Inflammatory macrophage treated with lipopolysaccharide for 1 hour (primary cell): Measurements from ENCODE around the gene JAGN1.
"Not testable (repeated sequence)": the region's sequence is repeated elsewhere in the genome, so short reads cannot be mapped to it uniquely, and the experiment has no call there.

Experiments used
- DNase-seq, 2 donors: peaks; one replicate each; pipeline ENCODE4 v3.0.0-alpha.2; 2020 to 2022

Gene JAGN1

DNA sequence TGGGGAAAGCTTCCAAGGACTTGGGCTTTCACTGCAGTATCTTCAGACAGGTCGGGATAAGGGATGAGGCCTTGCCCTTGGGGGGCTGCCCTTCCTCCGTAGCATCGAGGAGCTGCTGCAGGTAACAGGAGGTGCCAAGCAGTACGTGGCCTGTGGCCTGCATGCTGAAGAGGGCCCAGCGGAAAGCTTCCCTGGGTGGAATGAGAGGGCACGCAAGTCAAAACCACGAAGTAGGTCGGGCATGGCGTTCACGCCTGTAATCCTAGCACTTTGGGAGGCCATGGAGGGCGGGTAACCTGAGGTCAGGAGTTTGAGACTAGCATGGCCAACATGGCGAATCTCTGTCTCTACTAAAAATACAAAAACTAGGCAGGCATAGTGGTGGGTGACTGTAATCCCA, 23.3 kb upstream of the JAGN1 start:
- no peak for DNase-seq

DNA sequence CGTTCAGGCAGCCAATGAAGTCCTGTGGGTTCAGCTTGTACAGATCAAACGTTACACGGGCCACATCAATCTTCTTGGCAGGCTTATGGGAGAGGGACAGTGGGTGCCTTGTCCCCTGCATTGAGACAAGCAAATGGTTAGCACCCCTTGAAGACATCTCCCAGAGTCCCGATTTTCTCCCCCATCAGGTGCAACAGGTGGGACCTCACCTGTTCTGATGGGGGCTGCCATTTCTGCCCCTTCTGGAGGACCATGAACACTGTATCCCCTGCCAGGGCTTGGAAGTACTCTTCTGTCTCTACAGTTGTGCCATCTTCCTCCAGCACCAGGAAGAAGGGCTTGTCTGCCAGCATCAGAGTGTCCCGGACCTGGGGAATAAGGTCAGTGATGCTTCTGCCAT, 20.5 kb upstream of the JAGN1 start:
- no peak for DNase-seq

DNA sequence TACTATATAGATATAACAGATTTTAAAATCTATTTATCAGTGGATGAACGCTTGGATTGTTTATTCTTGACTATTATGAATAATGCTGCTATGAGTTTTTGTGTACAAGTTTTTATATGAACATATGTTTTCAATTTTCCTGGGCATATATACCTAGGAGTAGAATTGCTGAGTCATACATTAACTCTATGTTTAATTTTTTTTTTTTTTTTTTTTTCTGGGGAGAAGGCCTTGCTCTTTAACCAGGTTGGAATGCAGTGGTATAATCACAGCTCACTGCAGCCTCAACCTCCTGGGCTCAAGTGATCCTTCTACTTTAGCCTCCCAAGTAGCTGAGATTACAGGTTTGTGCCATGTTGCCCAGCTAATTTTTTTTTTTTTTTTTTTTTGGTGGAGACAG, 19.4 kb upstream of the JAGN1 start:
- no peak for DNase-seq

DNA sequence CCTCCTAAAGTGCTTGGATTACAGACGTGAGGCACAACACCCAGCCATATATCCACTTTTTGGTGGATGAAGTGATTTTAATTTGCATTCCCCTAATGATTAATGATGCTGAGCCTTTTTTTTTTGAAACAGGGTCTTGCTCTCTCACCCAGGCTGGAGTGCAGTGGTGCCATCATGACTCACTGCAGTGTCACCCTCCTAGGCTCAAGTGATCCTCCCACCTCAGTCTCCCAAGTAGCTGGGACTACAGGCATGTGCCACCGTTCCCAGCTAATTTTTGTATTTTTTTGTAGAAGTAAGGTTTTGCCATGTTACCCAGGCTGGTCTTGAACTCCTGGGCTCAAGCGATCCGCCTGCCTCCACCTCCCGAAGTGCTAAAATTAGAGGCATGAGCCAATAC, 18.3 kb upstream of the JAGN1 start:
- not testable (repeated sequence) for DNase-seq

DNA sequence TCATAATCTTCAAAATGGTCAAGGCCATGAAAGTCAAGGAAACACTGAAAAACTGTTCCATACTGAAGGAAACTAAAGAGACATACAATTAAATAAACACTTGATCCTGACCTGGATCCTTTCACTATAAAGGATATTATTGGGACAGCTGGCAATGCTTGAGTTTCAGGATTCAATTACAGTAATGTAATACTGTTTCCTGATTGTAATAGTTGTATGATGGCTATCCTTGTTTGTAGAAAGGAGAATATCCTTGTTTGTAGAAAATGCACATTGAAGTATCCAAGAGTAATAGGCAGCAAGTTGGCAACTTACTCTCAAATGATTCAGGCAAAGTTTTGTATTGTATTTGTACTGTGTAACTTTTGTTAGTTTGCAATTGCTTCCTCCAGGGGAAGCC, 15.0 kb upstream of the JAGN1 start:
- DNase-seq, result no peak

DNA sequence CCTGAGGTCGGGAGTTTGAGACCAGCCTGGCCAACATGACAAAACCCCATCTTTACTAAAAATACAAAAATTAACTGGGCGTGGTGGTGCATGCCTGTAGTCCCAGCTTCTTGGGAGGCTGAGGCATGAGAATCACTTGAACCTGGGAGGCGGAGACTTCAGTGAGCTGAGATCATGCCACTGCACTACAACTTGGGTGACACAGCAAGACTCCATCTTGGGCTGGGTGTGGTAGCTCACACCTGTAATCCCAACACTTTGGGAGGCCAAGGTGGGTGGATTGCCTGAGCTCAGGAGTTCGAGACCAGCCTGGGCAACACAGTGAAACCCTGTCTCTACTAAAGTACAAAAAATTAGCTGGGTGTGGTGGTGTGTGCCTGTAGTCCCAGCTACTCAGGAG, 14.2 kb upstream of the JAGN1 start:
- not testable (repeated sequence) for DNase-seq

DNA sequence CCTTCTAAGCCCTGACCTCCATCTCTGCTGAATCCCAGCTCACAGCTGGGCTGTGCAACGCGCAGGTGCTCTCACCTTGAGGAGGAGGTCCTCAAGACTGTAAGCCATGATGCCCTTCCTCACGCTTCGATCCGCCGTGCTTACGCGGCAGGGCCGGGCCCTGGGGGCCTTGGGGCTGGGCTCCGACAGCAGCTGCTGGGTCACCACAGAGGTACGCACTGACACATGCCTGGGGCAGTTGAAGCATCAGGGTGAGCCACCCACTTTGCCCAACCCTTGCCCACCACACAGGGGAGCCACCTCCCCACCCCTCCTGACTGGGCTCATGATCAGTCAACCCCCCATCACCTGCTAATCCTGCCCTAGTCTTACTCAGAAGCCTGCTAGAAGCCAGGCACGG, 13.4 kb upstream of the JAGN1 start:
- no peak for DNase-seq

DNA sequence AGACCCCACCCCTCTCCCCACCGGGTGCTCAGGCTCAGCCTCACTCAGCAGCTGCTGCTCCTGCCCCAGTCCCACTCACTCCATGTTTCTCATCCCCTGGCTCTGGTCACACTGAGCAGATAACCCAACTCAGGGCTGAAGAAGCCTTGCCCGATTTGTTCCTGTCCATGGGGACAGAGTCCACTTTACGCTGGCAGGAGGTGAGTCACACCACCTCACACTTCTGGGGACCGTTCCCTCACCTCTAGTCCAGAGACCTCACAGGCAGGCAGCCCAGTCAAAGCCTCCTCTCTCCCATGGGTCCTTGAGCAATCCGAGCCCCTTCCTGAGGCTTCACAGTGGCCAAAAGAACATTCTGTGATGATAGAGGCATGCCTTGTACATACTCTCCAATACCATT, 11.7 kb upstream of the JAGN1 start:
- DNase-seq, result no peak

DNA sequence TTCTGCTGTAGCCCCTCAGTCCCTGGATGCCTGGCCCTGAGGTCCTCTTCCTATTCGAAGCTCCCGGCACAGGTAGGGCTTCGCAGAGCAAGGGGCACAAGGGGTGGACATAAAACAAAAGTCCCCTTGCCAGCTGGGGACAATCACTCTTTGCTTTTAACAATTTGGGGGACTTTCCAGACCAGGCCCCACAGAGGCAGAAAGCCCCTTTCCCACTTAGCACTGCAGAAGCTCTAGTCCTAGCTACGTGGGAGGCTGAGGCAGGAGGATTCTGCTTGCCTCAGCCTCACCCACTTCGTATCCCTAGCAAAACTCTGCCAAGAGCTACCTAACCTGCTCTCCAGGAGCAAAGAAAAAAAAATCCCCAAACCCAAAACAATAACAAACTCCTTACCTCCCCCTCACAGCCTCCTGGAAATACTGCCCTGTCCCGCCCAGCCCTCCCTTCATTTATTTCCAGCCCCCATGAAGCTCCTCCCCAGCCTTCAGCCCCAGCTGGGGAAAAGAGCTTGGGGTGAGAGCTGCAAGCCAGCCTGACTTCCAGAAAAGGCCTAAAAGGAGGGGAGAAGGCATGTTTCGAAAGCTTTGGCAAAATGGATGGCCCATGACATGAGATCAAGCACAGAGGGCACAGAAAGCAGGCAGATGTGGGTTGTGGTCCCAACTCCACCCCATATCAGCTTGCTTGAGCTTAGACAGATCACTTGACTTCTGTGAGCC, 10.4 kb upstream of the JAGN1 start, which contains the start of gene CIDEC:
Gene CIDEC (minus strand): TSS at position 424 of the 720 bp plus-strand sequence. CDS start 1,767 bp downstream, outside the sequence.
- DNase-seq, result no peak

DNA sequence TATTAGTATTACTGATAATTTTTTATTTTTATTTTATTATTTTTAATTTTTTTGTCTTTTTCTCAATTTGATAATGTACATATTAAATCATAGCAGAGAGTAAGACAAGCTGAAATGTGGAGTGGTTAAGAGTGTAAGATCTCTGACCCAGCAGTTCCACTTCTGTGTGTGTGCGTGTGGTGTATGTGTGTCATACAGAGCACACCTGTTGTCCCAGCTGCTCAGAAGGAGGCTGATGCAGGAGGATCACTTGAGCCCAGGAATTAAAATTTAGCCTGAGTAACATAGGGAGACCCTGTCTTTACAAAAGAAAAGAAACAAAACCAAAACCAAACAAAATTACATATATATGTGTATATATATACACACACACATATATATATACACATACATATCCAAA, 9.0 kb upstream of the JAGN1 start:
- DNase-seq, result no peak

DNA sequence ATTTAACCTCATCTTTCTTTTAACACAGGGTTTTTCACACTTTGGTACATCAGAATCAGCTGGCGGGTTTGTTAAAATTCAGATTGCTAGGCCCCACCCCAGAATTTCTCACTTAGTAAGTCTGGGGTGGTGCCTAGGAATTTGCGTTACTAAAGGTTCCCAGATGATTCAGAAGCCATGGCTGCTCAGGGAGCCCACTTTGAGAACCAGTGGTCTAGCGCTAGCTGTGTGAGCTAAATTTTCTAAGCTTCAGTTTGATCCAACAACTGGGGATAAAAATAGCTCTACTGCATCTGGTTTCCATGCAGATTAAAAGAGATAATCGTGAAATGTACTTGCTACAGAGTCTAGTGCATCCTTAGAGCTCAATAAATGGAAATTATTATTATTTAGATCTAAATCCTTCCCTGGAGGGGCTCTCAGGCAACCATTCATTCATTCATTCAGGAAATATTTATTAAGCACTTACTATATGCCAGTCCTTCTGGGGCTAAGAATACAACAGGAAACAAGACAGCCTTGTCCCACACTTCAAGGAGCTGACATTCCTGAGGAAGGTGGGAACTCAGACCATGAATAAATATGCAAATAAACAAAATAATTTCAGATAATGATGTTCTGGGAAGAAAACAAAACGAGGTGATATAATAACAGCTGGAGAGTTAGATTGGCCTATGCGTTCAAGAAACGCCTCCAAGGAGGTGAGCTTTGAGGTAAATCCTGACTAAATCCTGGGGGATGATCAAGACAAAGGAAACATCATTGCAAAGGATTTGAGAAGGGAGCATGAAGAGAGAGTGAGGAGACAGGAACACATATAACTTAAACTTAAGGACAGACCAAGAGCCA, 6.5 kb upstream of the JAGN1 start:
- no peak for DNase-seq

DNA sequence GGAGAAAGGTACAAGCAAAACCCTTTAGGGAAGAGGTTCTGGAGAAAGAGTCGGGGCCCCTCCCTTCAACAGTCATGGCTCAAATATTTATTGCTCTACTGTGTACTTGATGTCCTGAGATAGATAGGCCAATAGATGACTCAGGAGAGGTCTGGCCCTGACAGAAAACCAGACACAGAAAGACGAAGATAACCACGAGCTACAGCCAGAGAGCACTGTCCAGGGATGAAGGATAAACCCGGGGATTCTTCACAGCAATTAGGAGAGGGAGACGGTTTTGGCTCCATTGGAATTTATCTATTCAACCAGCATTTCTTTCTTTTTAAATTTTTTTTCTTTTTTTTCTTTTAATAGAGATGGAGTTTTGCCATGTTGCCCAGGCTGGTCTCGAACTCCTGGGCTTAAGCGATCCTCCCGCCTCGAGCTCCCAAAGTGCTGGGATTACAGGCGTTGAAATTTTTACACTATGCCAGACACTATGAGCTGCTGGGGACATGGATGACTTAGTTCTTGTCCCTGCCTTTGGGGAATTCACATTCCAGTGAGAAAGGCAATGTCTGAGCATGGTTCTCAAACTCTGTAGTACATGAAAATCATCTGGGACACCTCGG, 5.8 kb upstream of the JAGN1 start:
- no peak for DNase-seq

DNA sequence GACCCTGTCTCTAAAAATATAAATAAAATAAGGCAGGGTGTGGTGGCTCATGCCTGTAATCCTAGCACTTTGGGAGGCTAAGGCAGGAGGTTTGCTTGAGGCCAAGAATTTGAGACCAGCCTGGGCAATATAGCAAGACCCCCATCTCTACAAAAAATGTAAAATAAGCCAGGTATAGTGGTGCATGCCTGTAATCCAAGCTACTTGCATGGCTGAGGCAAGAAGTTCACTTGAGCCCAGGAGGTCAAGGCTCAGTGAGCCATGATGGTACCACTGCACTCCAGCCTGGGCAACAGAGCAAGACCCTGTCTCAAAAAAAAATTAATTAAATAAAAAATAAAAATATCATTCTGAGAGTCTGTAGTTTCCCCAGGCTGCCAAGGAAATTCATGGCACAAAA, 4.1 kb upstream of the JAGN1 start:
- no peak for DNase-seq

DNA sequence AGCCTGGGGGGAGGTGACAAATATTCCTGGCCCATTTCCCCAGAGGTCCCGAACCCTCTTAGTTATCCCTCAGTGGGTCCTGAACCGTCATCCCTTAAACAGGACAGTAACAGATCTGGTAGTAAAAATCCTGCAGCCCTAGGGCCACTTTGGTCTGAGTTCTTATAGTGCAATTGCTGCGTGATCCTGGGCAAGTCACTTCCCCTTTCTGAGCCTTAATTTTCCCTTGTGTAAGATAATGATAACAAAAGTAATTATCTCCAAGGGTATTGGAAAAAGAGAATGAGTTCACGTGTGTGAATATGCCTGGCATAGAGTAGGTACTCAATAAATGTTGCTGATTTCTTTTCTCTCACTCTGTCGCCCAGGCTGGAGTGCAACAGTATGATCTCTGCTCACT, 2.9 kb upstream of the JAGN1 start:
- DNase-seq, result no peak

DNA sequence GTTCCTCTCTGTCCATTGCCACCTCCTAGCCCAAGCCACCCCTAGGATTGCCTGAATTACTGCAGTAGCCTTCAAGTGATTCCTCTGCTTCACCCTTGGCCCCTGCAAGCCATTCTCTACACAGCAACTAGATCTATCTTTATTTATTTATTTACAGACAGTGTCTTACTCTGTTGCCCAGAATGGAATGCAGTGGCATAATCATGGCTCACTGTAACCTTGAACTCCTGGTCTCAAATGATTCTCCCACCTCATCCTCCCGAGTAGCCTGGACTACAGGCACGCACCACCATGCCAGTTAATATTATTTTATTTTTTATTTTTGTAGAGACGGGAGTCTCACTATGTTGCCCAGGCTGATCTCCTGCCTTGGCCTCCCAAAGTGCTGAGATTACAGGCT, 1.9 kb upstream of the JAGN1 start:
- no peak for DNase-seq

DNA sequence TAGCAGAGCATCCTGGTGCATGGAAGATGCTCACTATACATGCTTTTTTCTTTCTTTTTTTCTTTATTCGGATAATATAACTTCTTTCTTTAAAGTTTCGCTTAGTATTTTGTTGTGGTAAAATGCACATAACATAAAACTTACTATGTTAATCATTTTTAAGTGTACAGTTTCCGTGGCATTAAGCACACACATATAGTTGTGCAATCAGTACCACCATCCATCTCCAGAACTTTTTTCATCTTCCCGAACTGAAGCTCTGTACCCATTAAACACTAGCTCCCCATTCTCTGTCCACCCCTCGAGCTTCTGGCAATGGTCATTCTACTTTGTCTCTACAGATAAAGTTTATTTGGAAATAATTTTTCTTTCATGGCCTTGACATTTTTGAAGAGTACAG, 1.0 kb upstream of the JAGN1 start:
- no peak for DNase-seq

DNA sequence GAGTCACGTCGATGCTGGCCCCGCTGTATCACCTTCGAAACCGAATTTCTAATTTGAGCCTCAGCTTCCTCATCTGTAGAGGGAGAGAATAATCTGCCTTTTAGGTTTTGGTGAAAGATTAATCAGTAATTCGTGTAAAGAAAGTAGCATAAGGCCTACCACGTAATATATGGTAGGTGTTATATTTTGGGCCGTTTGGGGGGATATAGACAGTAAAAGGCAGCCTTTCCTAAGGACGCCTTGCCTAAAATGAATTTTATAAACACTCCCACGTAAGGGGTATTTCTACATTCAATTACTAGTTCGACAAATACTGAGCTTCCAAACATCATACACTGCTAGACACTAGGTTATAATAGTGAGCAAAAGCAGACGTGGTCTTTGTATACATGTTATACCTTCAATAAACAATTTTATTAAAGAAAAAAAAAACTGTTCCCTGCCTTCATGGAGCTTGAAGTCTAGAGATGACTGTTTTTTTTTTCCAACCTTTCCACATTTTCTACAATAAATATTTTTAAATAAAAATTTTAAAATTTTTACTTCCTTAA, 737 bp downstream of the JAGN1 start:
- peak in 1 of 2 donors; percentile 14 for DNase-seq

DNA sequence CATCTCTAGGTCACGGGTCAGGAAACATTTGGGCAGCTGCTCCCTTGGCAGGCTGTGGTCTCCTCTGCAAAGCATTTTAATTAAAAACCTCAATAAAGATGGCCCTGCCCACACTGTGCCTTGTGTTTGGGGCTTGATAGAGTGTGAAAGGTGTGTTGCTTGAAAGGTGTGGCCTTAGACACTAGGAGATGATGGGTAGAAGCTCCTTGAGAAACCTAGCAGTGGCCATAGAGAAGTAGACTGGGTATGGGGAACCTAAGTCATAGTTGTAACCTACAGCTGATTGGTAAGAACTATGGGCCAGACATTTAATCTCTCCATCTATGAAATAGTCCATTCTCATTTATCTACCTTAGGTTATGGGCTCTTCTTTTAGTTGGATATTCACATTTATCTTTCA, 3.3 kb downstream of the JAGN1 start:
- no peak for DNase-seq

DNA sequence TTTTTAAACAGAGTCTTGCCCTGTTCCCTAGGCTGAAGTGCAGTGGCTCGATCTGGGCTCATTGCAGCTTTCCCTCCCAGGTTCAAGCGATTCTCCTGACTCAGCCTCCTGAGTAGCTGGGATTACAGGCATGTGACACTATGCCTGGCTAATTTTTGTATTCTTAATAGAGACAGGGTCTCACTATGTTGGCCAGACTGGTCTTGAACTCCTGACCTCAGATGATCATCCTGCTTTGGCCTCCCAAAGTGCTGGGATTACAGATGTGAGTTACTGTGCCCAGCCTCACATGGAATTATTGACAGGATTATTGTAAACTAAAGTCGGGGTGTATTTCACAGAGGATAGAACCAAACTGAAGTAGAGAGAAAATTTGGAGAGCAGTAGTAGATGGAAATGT, 5.3 kb downstream of the JAGN1 start:
- DNase-seq, result not testable (repeated sequence)

DNA sequence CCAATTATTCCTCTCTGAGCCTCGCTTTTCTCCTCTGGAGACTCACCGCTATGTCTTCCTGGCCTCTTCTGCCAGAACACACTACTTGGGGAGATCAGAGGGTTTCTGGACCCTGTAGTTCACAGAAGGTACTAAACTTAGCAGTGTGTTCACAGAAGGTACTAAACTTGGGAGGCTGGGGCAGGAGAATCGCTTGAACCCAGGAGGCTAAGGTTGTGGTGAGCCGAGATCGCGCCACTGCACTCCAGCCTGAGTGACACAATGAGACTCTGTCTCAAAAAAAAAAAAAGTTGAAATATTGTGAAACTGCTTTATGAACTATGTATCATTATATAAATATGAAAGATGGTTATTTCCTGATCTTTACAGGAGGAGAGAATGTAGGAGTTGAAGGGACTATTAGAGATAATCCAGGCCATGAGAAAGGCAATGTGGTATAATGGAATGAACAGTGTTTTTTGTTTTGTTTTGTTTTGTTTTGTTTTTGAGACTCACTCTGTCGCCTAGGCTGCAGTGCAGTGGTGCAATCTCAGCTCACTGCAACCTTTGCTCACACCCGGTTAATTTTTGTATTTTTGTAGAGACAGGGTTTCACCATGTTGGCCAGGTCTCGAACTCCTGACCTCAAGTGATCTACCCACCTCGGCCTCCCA, 6.5 kb downstream of the JAGN1 start:
- not testable (repeated sequence) for DNase-seq

DNA sequence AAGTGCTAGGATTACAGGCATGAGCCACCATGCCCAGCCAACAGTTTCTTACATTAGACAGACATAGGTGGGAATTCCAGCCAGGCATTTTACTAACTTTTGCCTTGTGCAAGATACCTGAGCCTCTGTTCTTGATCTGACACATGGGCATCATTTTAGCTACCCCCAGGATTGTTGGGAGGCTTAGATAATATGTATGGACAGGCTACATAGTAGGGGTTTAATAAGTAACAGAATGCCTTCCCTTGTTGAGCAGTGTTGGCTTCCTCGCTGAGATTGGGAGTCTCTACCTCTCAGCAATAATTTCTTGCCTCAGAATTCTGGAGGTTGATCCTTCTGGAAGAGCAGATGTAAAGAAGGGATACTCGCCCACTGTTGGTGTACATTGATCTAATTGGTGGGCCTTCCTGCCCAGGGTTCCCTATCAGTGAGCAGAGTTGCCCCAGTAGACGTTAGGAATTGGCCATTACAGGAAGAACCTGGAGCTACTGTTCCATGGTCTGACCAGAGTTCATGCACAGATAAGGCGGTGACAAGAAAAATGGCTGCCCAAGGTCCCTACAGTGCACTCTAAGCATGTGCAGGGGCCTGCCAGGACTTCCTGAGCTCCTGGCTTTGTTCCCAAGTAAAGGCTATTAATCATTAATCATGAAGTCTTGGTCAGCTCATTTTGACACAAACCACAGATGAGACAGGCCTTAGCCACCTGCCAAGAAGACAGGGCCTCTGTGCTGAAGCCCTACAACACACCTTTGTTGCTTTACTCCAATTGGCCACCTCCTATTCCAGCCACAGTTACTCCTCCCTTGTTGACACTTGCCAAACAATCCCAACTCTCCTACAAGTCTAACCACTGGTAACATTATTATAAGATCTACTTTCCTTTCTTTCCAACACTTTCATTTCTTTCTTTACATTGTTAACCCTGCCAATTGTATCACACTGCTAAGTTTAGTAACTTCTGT, 7.3 kb downstream of the JAGN1 start:
- no peak for DNase-seq
